RCC 7860 (cell line): Measurements from ENCODE around the gene NFE2L1.

Experiments
- DNase-seq: peaks from one replicate; pipeline ENCODE4 v3.0.0-alpha.2; 2015; ENCODE audit warnings: low spot score
- FAIRE-seq: peaks from 2 replicates; lab custom pipeline; 2012; peaks lifted over from hg19 to GRCh38; lab: Jason Lieb, UNC

NFE2L1 gene

GRCh38 chr17:48045316-48046001, 2.7 kb upstream of the NFE2L1 start:
- DNase-seq (no peak), FAIRE-seq (no peak)

GRCh38 chr17:48046296-48046695, 1.9 kb upstream of the NFE2L1 start:
- DNase-seq (no peak), FAIRE-seq (no peak)

GRCh38 chr17:48047113-48047740, 932 bp upstream of the NFE2L1 start:
- DNase-seq: no peak
- no peak for FAIRE-seq

GRCh38 chr17:48048384-48049126, 396 bp downstream of the NFE2L1 start:
- DNase-seq (peak; percentile 85), FAIRE-seq (no peak)

- DNase-seq: no peak
- no peak for FAIRE-seq
Measured at GRCh38 chr17:48051283-48051682, 3.1 kb downstream of the NFE2L1 start.

- DNase-seq (no peak), FAIRE-seq (no peak)
Measured at GRCh38 chr17:48051706-48052486, 3.7 kb downstream of the NFE2L1 start.

- FAIRE-seq (no peak), DNase-seq (peak; percentile 30)
Measured at GRCh38 chr17:48052956-48053757, 5.0 kb downstream of the NFE2L1 start.

- DNase-seq (no peak), FAIRE-seq (no peak)
Measured at GRCh38 chr17:48053758-48054237, 5.6 kb downstream of the NFE2L1 start.

GRCh38 chr17:48054238-48055185, 6.4 kb downstream of the NFE2L1 start:
- FAIRE-seq: no peak
- DNase-seq: no peak

- FAIRE-seq: no peak
Measured at GRCh38 chr17:48055531-48056245, 7.5 kb downstream of the NFE2L1 start.

GRCh38 chr17:48056246-48056745, 8.1 kb downstream of the NFE2L1 start:
- FAIRE-seq (no peak), DNase-seq (no peak)

More at GRCh38 chr17:48055531-48056245, 7.5 kb downstream of the NFE2L1 start:
- peak; percentile 36 for DNase-seq

- no peak for FAIRE-seq
Measured at GRCh38 chr17:48056879-48057278, 8.7 kb downstream of the NFE2L1 start.

GRCh38 chr17:48057626-48058025, 9.5 kb downstream of the NFE2L1 start:
- DNase-seq: no peak
- FAIRE-seq: no peak

More at GRCh38 chr17:48056879-48057278, 8.7 kb downstream of the NFE2L1 start:
- no peak for DNase-seq

- no peak for FAIRE-seq
Measured at GRCh38 chr17:48058393-48059124, 10.4 kb downstream of the NFE2L1 start.

GRCh38 chr17:48059125-48059668, 11.0 kb downstream of the NFE2L1 start:
- FAIRE-seq: no peak
- no peak for DNase-seq

More at GRCh38 chr17:48058393-48059124, 10.4 kb downstream of the NFE2L1 start:
- DNase-seq: no peak

GRCh38 chr17:48060249-48060648, 12.1 kb downstream of the NFE2L1 start:
- DNase-seq: no peak
- FAIRE-seq: no peak

GRCh38 chr17:48062273-48062672, 14.1 kb downstream of the NFE2L1 start:
- DNase-seq (no peak), FAIRE-seq (no peak)
